ENCODE measurements around the gene MCC.

Gene MCC

GRCh38 chr5:113188436-113188835, 299.8 kb downstream of the MCC start:
- POLR2A ChIA-PET: no interaction called here
- TF ChIP-seq SUZ12 (IDR thresholded peaks at IDR 0.05) (no peak), BHLHE40 (IDR thresholded peaks at IDR 0.05; ENCODE audit: borderline replicate concordance) (no peak), CTBP1 (IDR thresholded peaks at IDR 0.05; ENCODE audit: borderline replicate concordance) (no peak), LEF1 (IDR thresholded peaks at IDR 0.05; ENCODE audit: borderline replicate concordance) (no peak), HDGF (IDR thresholded peaks at IDR 0.05; ENCODE audit: borderline replicate concordance) (no peak), FOXK2 (IDR thresholded peaks at IDR 0.05) (no peak)
- CTCF ChIA-PET: interaction anchor here (1.1 kb wide), 1 partner anchor 13 kb away, joined by 3 read pairs; no protein-coding TSS in a partner anchor
- no peak for DNase-seq (ENCODE audit: extremely low spot score)

- ChIA-PET POLR2A (no interaction called here), CTCF (interaction anchor here (1.1 kb wide), 1 partner anchor 12 kb away, joined by 3 read pairs; no protein-coding TSS in a partner anchor)
- TF ChIP-seq TARDBP (IDR thresholded peaks at IDR 0.05) (no peak), FOXK2 (IDR thresholded peaks at IDR 0.05) (no peak), PKNOX1 (IDR thresholded peaks at IDR 0.05) (no peak), LEF1 (IDR thresholded peaks at IDR 0.05; ENCODE audit: borderline replicate concordance) (no peak), ARNT (IDR thresholded peaks at IDR 0.05) (no peak), ELF4 (IDR thresholded peaks at IDR 0.05) (no peak), FOXM1 (IDR thresholded peaks at IDR 0.05; ENCODE audit: borderline replicate concordance) (no peak), SP1 (IDR thresholded peaks at IDR 0.05) (no peak), CTBP1 (IDR thresholded peaks at IDR 0.05; ENCODE audit: borderline replicate concordance) (no peak), FOXA1 (IDR thresholded peaks at IDR 0.05) (no peak), ZNF384 (IDR thresholded peaks at IDR 0.05) (no peak), L3MBTL2 (conservative IDR thresholded peaks at IDR 0.05) (no peak), SUZ12 (IDR thresholded peaks at IDR 0.05) (no peak), BHLHE40 (IDR thresholded peaks at IDR 0.05; ENCODE audit: borderline replicate concordance) (no peak), NFRKB (IDR thresholded peaks at IDR 0.05) (no peak), HDGF (IDR thresholded peaks at IDR 0.05; ENCODE audit: borderline replicate concordance) (no peak)
- no peak for DNase-seq (ENCODE audit: extremely low spot score)
These were observed 300.3 kb downstream of the MCC start for GRCh38 chr5:113187906-113188305.

- POLR2A ChIA-PET: no interaction called here
- CTCF ChIA-PET: interaction anchor here (1.1 kb wide), 1 partner anchor 15 kb away, joined by 3 read pairs; no protein-coding TSS in a partner anchor
- TF ChIP-seq NFRKB (IDR thresholded peaks at IDR 0.05): no peak
- TF ChIP-seq FOXK2 (IDR thresholded peaks at IDR 0.05): no peak
- no peak for TF ChIP-seq SUZ12 (IDR thresholded peaks at IDR 0.05)
- TF ChIP-seq FOXA1 (IDR thresholded peaks at IDR 0.05): no peak
- TF ChIP-seq CTBP1 (IDR thresholded peaks at IDR 0.05; ENCODE audit: borderline replicate concordance): no peak
- TF ChIP-seq ARNT (IDR thresholded peaks at IDR 0.05): no peak
- TF ChIP-seq ELF4 (IDR thresholded peaks at IDR 0.05): no peak
- no peak for TF ChIP-seq FOXM1 (IDR thresholded peaks at IDR 0.05; ENCODE audit: borderline replicate concordance)
- TF ChIP-seq SP1 (IDR thresholded peaks at IDR 0.05): no peak
- DNase-seq (ENCODE audit: extremely low spot score): no peak
These were observed 302.2 kb downstream of the MCC start for GRCh38 chr5:113186061-113186460.

- CTCF ChIA-PET: interaction anchor here (0.6 to 0.7 kb wide), 4 partner anchors 8 to 304 kb away, joined by 3 read pairs; no protein-coding TSS in a partner anchor
These were observed 304.6 kb downstream of the MCC start for GRCh38 chr5:113183694-113184093.

GRCh38 chr5:113182658-113183344, 305.5 kb downstream of the MCC start:
- POLR2A ChIA-PET: interaction anchor here (1.1 to 1.4 kb wide), 2 partner anchors 9 to 112 kb away, joined by 3 to 5 read pairs; no protein-coding TSS in a partner anchor
- TF ChIP-seq LEF1 (IDR thresholded peaks at IDR 0.05; ENCODE audit: borderline replicate concordance): no peak
- no peak for TF ChIP-seq PKNOX1 (IDR thresholded peaks at IDR 0.05)
- TF ChIP-seq SUZ12 (IDR thresholded peaks at IDR 0.05): no peak
- no peak for TF ChIP-seq ARNT (IDR thresholded peaks at IDR 0.05)
- TF ChIP-seq TARDBP (IDR thresholded peaks at IDR 0.05): no peak
- no peak for TF ChIP-seq BHLHE40 (IDR thresholded peaks at IDR 0.05; ENCODE audit: borderline replicate concordance)
- no peak for TF ChIP-seq FOXM1 (IDR thresholded peaks at IDR 0.05; ENCODE audit: borderline replicate concordance)
- TF ChIP-seq FOXA1 (IDR thresholded peaks at IDR 0.05): no peak
- CTCF ChIA-PET: interaction anchor here (0.6 kb wide), 2 partner anchors 9 to 10 kb away, joined by 3 to 4 read pairs; no protein-coding TSS in a partner anchor
- no peak for DNase-seq (ENCODE audit: extremely low spot score)

More at GRCh38 chr5:113183694-113184093, 304.6 kb downstream of the MCC start:
- POLR2A ChIA-PET: interaction anchor here (1.1 to 1.4 kb wide), 2 partner anchors 10 to 111 kb away, joined by 3 to 5 read pairs; no protein-coding TSS in a partner anchor
- TF ChIP-seq TARDBP (IDR thresholded peaks at IDR 0.05): no peak
- no peak for TF ChIP-seq FOXK2 (IDR thresholded peaks at IDR 0.05)
- TF ChIP-seq LEF1 (IDR thresholded peaks at IDR 0.05; ENCODE audit: borderline replicate concordance): no peak
- no peak for TF ChIP-seq SP1 (IDR thresholded peaks at IDR 0.05)
- TF ChIP-seq SUZ12 (IDR thresholded peaks at IDR 0.05): no peak
- TF ChIP-seq CTBP1 (IDR thresholded peaks at IDR 0.05; ENCODE audit: borderline replicate concordance): no peak
- TF ChIP-seq BHLHE40 (IDR thresholded peaks at IDR 0.05; ENCODE audit: borderline replicate concordance): no peak
- no peak for TF ChIP-seq ARNT (IDR thresholded peaks at IDR 0.05)
- no peak for TF ChIP-seq PKNOX1 (IDR thresholded peaks at IDR 0.05)
- TF ChIP-seq FOXM1 (IDR thresholded peaks at IDR 0.05; ENCODE audit: borderline replicate concordance): no peak
- DNase-seq (ENCODE audit: extremely low spot score): no peak
